GM21526 (cell line): Measurements from ENCODE around the gene MGLL.
A peak's percentile ranks its signal among the peaks of the same experiment; 100 is the strongest.
"Not testable (repeated sequence)": the region's sequence is repeated elsewhere in the genome, so short reads cannot be mapped to it uniquely, and the experiment has no call there.

Experiments used
- ATAC-seq: cut with Tn5 transposase; IDR thresholded peaks from one replicate; pipeline ENCODE4 v1.9.1; 2021; ENCODE audit warnings: moderate library complexity; ENCODE audit not compliant: unreplicated experiment, low FRiP score

MGLL gene

DNA sequence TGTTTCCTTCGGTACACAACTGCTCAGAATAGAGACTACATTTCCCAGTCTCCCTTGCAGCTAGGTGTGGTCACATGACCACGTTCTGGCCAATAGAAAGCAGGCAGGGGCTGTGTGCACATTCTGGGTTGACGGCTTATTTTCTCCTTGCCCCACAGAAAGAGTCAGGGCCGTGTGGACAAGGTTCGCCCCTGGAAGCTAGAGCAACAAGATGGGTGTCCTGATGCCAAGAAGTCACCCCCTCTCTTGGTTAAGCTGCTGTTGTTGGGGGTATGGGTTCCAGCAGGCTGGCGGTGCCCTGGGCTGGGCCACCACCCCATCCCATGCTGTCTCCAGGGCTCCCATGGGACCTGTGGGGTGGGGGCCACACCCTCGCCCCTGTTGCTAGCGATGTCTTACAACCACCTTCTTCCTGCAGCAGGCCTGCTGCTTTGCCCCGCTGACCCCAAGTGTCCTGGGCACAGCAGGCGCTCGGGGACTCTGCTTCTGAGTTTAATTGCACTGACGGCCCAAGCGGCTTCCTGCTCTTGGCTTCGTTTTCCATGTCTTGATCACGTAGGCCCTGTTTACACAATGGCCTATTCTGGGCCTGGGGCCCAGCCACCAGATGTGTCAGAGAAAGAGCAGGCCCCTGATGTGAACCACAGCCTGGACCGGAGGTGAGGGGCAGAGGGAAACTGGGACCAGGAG is 124.6 kb downstream of the MGLL start:
- peak; percentile 52 for ATAC-seq

DNA sequence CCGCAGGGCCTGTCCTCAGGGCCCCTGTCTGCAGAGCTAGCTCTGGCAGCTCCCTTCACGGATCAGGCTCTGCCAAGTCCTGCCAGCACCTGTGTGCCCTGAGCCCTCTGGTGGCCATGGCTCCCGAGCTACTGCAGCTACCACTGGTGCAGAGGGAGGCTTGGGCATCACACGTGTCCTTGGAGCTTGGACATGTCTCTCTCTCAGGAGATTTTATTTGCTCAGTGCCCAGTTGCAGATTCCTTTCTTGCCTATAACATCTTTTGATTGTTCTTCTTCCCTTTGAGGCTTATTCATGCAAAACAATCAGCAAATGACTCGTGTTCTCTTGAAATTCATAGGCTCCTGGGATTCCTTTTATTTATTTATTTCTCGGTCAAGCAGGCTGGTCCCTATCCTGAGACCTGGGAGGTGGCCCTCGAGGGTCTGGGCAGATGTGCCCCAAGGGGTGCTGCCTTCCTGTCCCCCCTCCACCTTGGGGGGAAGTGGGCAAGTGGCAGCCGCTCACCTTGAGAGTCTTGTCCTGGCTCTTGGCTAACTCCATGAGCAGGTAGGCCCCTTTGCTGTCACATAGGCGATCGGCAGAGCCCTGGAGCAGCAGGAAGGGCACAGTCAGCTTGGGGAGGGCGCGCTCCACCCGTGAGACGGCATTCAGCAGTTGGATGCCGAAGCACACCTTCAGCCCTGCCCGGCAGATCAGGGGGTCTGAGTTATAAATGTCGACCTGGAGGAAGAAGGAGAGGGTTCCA is 127.7 kb downstream of the MGLL start:
- ATAC-seq: no peak

DNA sequence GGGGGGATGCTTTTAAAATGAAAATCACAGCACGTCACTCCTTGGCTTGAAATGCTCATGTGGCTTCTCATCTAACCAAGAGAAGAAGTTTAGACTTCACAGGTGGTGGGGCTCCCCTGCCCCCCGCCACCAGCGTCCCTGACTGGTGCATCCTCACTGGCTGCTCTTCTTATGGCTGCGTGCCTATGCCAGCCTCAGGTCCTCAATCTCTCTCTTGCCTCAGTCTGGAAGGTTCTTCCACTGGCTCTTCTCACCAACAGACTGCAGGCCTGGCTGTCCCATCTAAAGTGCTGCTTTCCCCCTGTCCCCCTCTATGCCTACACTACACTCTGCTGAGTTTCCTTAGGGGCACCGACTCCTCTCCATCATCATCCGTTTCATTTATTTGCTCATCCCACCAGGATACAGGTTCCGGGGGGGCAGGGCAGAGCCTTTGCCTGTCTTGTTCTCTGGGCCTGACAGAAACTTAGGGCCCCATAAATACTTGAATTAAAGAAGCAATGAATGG is 128.9 kb downstream of the MGLL start:
- no peak for ATAC-seq

DNA sequence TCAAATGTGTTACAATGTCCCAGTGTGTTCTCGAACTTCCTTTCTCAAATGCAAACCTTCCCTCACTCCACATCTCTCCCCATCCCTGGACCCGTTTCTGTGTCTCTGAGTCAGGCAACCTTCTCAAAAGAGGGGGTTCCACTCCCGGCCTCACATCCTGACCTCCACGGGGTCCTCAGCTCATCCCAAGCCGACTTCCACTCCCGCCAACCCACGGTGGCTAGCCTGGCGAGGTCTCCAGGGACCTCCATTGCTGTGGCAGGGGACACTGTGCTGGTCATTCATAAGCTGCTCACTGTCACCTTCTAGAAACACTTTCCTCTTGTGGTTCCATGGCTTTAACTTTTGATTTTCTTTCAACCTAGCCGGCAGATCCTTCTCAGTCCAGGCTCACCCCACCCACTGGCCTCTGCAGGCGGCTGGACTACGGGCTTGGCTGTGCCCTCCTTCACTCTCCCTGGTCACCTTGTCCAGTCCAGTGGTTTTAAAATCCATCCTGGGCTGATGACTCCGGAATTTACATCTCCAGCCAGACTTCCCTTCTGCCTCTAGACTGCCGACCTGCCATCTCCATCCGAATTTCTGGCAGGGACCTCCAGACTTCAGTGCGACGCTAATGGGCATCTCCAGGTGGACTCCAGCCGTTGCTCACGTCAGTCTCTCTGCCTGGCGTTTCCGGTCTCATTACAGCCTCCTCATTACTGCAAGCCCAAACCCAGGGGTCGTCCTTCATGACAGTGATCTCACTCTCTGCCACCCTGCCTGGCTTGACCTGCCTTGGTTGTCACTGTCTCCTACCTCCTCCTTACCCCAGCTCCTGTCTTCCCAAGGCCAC is 129.6 kb downstream of the MGLL start:
- ATAC-seq: no peak

DNA sequence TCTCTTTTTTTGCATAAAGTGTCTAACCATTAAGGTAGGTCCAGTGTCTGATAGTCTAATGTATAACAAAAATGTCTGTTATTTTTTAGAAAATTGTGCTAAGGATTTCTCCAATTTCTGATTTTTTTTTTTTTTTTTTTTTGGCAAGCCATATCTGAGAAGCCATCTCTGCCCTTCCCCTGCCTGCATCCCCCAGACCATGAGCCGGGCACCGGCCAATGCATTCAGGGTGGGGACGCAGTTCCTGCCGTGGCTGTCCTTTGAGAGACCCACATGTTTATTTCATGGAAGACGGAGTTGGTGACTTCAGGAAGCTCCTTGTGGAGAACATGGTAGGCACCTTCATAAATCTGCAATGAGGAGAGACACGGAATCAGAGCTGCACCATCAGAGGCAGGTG is 130.3 kb downstream of the MGLL start:
- no peak for ATAC-seq

DNA sequence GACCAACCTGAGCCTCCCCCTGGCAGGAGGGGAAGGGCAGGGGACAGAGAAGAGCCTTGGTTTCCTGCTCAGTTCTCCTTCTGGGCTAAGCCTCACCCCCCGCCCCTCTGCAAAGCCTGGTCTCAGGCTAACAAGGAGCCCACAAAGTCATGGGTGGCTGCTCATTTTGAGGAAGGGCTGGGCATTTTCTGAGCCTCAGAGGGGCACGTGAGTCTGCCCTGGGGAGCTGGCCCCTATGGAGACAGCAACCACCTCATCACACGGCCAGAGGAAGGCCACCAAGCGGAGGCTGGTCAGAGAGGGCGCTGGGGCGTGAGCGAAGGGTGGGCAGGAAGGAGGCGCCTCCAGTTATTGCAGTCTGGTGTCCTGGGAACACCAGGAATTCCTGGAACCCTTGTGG is 130.8 kb downstream of the MGLL start:
- no peak for ATAC-seq

DNA sequence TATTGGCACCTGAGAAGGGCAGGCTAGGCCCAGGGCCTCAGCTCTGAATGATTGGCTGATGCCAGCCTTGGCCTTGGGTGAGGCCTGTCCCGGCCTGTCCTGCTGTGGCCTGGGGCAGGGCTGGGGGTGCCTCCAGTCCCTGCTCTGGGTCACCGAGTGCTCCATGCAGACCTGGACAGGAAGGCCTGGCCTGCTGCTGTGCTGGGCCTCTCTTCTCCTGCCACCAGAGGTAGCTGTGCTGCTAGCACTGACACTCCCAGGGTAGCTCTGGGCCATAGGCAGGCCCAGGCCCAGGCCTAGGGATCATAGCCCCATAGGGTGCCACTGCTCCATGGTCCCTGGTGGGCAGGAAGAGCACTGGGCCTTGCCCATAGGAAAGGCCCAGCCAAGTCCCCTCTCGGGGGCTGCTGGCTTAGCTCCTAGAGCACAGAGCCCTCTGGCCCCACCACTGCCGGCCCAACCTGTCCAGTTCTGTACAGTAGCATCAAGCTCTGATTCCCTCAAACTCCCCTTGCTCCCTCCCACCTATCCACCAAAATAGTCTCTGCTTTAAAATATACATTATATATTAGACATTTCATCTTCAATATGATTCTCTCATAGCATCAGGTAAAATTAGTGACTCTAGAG is 131.4 kb downstream of the MGLL start:
- ATAC-seq: no peak

DNA sequence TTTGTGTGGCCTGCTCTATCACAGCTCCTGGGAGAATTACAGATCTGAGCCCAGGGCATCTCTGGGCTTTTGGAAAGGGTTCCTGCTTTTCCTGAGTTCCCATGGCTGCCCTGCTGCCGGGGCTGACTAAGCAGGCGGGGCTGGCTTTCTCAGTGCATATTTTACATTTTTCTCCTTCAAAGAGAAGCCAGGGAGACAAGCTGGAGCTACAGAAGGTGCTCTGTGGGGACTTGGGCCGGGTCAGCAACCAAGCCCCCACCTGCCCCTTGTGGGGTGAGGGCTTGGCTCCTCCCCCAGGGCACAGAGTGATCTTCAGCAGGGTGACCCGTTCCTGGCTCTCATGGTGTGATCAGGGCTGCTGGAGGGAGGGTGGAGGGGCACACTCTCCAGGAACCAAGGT is 132.2 kb downstream of the MGLL start:
- no peak for ATAC-seq

DNA sequence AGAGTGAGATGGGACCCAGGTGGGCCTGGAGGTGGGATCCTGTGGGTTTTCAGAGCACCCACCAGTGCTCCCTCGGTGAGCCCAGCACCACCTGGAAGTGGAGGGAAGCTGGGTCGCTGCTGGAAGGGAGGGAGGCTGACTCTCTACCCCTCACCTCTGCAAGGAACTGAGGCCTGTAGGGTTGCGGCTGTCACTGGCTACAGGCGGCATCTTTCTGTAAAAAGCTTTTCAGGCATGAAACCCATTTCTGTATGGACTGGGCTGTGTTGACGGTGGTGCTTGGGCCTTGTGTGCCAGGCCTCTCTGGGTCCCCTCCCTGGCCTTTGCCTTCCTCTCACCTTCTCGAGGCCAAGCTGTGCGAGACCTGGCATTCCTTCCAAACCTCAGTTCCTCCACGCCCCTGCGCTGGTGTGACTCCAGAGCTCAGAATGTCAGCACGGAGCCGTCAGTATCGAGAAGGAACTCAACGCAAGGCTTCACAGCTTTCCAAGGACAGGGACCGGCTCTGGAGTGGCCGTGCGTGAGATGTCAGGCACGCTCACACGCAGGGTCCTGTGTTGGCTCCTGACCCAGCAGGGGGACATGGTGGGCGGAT is 133.0 kb downstream of the MGLL start:
- ATAC-seq: no peak

DNA sequence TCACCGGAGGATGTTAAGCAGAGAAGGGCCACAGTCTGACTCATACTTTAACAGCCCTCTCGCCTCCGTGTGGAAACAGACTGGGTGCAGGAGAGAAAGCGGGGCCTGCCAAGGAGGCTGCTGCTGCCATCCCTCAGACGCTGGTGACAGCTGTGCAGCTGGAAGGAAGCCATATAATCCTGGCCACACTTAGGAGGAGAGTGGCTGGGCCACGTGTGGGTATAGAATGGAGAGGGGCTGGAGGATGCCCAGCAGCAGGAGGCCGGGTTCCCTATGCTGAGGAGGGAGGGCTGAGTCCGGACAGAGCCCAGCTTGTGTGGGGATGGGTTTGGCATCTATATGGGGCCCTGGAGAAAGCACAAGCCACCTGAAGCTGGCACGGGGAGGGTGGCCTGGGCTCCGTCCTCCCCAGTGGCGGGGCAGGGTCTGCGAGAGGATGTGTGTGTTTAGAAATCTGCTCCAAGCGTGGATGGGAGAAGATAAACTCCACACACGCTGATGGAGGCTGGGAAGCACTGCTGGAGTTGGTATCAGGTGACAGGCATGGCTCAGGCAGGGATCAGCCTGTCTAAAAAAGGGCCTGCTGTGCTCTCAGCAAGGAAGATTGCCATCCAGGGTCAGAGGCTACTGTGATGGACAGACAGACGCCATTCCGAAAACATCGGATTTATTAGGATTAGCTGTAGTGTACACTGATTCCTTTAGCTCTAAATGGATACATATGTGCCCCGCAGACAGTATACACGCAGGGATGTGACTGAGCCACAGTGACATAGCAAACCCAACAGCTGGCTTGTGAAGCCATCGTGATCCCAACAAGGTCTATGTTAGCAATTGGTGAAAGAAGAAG is 133.7 kb downstream of the MGLL start:
- no peak for ATAC-seq

DNA sequence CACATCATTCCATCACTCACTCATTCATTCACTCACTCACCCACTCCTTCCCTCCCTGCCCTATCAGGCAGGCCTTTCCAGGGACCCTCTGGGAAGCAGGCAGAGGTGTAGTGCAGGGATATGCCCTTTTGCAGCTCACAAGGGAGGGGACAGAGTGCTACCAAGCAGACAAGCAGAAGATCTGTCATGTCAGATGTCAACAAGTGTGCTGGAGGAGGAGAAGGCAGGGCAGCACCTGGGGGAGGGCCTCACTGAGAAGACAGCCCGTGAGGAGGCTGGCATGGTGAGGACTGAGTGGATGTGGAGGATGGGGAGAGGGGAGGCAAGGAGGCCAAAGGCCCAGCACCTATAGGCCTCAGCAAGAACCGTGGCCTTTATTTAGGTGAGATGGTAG is 134.3 kb downstream of the MGLL start:
- ATAC-seq: no peak

DNA sequence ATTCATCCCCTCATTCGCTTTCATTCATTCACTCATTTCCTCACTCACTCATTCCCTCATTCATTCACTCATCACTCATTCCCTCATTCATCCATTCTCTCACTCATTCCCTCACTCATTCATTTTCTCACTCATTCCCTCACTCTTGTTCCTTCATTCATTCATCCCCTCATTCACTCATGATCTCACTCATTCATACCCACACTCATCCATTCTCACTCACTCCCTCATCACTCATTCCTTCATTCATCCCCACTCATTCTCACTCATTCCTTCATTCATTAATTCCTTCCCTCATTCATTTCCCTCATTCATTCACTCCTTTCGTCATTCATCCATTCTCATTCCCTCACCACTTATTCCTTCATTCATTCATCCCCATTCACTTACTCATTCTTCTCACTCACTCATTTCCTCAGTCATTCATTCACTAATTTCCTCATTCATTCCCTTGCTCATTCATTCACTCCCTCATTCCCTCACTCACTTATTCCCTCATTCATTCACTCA is 135.0 kb downstream of the MGLL start:
- no peak for ATAC-seq

DNA sequence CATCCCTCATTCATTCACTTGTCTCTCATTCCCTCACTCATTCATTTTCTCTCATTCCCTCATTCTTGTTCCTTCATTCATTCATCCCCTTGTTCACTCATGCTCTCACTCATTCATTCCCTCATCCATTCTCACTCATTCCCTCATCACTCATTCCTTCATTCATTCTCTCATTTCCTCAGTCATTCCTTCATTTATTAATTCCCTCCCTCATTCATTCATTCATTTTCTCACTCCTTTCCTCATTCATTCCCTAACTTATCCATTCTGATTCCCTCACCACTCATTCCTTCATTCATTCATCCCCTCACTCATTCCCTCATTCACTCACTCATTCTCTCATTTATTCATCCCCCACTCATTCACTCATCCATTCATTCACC is 135.8 kb downstream of the MGLL start:
- no peak for ATAC-seq

DNA sequence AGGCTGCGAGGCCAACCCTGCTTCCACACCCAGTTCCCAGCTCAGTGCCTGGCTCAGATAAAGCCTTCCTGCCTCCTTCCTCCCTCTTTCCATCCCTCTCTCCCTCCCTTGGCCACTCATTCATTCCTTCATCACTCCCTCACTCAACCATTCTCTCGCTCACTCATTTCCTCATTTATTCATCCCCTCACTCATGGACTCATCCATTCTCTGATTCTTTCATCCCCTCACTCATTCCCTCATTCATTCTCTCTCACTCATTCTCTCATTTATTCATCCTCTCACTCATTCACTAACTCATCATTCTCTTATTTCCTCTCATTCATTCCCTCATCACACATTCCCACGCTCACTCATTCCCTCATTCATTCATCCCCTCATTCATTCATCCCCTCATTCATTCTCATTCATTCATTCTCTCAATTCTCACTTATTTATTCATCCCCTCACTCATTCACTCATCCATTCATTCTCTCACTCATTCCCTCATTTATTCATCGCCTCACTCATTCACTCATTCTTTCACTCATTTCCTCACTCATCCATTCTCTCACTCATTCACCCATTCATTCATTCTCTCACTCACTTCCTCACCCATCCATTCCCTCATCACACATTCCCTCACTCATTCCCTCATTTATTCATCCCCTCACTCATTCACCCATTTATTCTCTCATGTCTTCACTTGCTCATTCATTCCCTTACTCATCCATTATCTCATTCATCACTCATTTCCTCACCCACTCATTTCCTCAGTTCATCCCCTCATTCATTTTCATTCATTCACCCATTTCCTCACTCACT is 136.4 kb downstream of the MGLL start:
- ATAC-seq: no peak

DNA sequence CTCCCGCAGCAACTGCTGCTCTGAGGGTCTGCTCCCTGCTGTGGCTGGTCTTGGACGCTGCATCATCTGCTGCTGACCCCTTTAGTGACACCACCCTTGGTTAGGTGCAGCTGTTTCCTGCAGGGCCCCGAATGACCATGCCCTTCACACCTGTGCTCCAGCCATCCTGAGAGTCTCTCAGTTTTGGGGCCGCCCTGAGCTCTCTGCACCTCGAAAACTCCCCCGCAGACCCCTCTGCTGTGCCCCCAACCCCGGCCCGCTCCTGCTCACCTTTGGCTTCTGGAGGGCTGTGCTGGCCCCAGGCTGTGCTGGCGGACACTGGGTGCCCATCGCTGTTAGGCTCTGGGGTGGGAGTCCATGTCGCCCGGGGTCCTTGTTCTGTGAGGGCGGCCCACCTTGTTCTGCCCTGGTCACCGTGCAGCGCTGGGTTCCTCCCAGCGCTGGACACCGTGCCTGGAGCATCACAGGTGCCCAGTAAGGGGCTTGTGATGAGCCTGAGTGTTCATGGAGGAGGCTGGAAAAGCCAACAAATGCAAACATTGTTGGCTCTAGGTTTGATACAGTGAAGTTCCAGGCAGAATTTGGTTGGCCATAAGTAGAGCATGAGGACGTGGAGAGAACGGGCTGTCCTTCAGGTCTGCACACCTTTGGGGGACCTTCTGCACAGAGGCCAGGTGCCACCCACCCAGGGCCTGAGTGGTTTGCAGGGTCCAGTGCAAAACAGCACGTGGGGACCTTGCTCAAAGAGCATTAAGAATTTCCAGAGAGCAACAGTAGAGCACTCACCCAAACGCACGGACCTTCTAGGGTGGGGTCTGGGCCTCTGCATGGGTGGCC is 137.2 kb downstream of the MGLL start:
- ATAC-seq: no peak

DNA sequence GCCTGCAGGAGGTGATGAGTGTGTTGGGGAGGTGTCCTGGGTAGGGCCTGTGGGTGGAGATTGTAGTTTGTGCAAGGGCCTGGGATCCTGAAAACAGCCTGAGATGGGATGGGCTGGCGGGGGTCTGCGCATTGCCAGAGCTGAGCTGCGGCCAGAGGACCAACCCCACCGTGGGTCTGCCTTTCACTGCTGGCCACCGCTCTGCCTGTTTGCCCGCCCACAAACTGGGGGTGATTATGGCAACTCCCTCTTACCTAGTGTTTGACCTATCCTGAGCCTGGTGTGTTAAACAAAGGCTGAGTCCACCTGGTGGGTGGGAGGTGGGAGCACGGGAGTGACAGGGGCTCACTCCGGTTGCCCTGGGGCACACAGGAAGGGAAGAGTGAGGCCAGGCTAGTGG is 139.8 kb downstream of the MGLL start:
- ATAC-seq: no peak

DNA sequence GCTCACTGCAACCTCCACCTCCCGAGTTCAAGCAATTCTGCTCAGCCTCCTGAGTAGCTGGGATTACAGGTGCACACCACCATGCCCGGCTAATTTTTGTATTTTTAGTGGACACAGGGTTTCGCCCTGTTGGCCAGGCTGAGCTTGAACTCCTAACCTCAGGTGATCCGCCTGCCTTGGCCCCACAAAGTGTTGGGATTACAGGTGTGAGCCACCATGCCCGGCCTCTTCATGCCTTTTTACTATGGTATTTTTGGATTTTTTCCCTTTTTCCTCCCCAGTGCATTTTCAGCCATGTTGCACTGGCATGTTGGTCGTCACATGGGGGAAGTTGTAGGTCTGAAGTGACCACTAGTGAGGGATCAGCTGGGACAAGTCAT is 140.2 kb downstream of the MGLL start:
- ATAC-seq: not testable (repeated sequence)

DNA sequence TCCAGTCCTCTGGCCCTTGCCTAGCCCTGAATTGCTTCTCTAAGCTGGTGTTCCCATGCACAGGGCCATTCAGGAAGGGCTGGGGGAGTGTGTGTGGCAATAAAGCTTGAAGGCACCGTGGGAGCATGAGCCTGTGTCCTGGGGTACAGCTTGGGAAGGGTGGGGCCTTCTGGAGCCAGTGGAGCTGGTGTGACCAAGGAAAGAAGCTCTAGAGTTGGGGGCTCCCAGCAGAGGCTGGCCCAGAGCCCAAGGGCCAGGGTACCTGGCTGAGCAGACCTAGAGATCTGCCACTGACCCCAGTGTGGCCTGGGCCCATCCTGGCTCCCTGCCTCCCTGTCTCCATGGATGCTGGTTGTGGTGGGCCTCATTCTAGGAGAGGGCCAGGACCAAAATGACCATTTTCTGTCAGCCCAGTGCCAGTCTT is 141.5 kb downstream of the MGLL start:
- ATAC-seq: no peak
